GM23248 (cell line): ENCODE results near the gene ESYT2.

ENCODE experiments used
- EZH2 ChIP-seq: fragments of 200-600 bp; sonication (generic); IDR thresholded peaks from 2 replicates; pipeline ENCODE4 v1.6.1; 2018; ENCODE audit warnings: antibody characterized with exemption, mild to moderate bottlenecking; ENCODE audit not compliant: insufficient read depth, poor library complexity, severe bottlenecking
- EZH2phosphoT487 ChIP-seq: fragments of 200-600 bp; sonication (generic); IDR thresholded peaks from 2 replicates; pipeline ENCODE4 v1.6.1; 2018; ENCODE audit warnings: antibody characterized with exemption, moderate library complexity, mild to moderate bottlenecking, low read depth; ENCODE audit not compliant: insufficient read depth

DNA sequence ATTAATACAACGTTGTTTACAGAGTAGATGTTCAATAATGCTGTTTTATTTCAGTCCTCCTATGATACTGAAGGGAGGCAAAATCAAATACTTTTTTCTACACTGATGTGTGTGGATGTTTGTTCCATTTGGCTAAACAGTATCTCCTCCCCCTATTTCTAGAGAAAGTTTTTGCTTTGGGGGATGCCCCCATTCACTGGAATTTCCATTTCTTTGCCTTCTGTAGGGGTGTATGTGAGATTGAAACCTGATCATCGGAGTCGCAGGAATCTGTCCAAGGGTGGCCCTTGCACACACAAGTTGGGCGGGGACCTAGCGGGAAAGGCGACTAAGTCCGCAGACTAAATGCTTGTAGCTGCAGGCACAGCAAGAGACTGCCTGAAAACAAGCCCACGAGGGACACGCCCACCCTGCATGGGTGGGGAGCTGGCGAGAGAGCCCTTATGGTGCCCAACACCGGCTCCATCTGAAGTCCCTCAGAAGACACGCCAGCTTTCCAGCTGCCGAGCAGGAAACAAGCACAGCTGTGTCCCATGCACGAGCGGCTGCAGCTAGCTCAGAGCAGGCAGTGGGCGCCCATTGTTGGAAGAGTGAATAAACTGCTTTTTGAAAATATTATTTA lies 58.0 kb downstream of the ESYT2 start:
- TF ChIP-seq EZH2, result no peak
- no peak for TF ChIP-seq EZH2phosphoT487
